SW480 (cell line): ENCODE measurements around the gene DAAM2.
A peak's percentile ranks its signal among the peaks of the same experiment; 100 is the strongest.

Experiments
- DNase-seq: peaks from one replicate; pipeline ENCODE4 v3.0.0-alpha.2; 2016; ENCODE audit warnings: low spot score

DAAM2 gene

GRCh38 chr6:39787322-39787721, 4.9 kb upstream of the DAAM2 start:
- no peak for DNase-seq

- no peak for DNase-seq
These were observed 1.4 kb upstream of the DAAM2 start for GRCh38 chr6:39790772-39791171.

GRCh38 chr6:39791311-39791710, 865 bp upstream of the DAAM2 start:
- DNase-seq = no peak

- no peak for DNase-seq
These were observed 619 bp downstream of the DAAM2 start for GRCh38 chr6:39792540-39793450.

DNA sequence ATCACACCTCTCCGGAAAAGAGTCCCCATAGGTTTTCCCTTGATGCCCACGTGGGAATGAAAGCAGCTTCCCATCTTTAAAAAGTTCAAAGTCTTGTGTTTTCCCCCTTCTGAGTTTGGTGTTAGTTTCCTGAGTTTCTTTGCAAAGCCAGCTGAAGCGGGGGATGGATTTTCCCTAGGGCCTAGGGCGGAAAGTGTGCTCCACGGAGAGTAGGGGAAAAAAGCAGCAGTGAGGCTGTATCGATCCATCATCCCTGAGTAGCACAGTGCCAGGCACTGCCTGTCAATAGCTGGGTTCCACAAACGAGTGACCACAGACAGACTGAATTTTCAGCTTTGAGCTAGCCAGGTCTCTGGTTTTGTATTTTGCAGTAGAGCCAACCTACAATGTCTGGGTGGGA, 1.3 kb downstream of the DAAM2 start:
- DNase-seq = no peak

DNA sequence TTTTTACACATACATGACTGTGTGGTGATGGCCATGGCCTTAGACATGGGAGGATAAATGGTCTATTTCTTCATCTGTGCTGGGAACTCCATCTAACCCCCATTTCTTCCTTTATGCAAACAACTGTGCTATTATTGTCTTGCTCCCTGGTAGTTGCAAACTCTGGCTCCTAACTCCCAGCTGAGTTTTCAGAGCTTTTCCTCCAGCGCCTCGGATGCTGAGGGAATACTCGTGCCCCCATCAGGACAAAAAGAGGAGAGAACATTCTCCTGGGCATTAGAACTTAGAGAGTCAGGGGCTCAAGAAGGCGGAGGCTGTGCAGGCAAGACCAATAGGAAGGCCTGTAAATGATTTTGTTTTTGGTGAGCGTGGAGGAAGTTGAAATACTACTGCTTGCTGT, 2.1 kb downstream of the DAAM2 start:
- no peak for DNase-seq

DNA sequence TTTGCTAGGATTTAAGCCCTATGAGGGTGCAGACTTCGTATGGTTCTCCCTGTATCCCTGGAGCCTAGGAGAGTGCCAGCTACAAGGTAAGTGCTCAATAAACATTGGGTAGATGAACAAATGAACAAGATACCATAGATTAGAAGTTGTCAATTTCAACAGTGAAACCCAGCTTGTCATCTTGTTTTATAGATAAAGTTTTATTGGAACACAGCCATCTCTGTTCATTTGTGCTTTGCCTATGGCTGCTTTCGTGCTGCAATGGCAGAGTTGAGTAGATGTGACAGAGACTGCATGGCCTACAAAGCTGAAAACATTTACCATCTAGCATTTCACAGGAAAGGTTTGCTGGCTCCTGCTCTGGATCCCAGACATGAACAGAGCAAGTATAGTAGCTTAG, 5.6 kb downstream of the DAAM2 start:
- no peak for DNase-seq

GRCh38 chr6:39800034-39801032, 8.2 kb downstream of the DAAM2 start:
- DNase-seq = no peak

DNA sequence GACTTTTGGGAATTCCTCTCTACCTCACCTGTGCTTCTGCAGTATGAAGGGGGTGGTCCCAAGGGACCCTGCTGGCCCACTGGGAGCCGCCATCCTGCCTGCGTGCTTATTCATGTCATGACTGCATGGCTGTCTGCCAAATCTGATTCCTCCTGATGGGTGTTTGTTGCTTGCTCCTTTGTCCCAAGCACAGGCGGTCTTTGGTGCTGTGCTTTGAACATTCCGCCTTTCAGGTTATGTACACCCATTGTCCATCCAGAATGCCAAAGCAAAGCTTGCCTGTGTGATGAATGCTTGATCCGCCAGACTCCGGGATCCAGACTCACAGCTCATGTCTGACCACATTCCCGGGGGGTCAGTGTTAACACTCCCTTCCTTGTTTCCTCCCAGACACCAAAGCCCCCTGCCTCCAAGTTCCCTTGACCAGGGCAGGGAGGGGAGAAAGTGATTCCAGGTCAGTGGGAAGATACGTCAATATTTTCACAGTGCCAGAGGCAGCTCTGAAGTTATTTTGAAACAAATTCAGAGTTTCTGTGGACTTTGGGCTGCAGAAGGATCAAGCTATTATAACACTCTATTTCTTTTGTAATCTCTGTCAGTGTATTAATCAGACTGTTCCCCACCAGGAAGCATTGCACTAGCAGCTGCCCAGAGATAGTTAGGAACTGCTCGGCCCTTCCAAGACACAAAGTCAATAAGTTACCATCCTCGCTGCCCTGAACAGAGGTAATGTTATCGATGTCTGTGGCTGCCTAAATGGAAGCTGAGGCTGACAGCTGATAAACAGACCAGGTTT, 9.5 kb downstream of the DAAM2 start:
- DNase-seq = no peak

- no peak for DNase-seq
These were observed 11.7 kb downstream of the DAAM2 start for GRCh38 chr6:39803872-39804271.

DNA sequence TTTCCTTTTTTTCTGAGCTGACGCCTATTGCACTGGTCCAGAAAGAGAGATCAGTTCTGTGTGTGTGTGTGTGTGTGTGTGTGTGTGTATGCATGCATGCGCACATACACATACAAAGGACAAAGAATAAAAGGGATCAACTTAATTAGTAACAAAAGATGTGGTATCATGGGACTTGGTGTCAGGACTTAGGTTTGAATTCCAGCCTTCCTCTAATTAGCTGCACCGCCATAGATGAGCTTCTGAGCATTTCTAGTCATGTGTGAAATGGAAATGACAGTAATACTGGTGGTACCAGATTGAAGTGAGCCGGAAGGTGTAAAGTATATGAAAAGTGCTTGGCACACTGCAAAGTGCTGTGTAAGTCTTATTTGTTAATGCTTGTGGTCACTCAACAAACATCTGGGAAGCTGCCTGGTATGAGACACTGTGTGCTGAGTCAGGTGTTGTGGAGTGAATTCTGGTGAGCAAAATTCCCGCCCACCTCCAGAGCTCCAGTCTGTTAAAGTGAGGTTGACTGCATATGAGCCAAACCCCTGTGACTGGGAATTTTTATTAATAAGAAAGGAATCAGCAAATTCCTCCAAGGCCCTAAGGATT, 12.4 kb downstream of the DAAM2 start:
- DNase-seq = no peak

DNA sequence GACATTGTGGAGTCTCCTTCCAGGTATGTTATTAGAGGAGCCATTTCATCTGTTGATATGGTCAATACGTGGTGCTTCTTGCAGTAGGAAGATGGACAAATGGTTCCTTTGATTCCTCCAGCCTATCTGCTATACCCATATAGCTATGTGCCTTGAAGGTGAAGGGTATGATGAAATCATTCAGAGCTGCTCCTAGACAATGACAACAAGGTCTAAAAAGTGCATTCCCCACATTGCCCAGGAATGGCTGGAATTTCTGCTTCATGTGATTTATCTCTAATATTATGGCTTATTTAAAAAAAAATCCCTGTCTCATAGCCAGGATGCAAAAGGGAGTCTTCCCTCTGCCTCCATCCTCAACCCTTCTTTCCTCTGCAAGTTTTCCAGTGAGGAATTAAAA, 14.1 kb downstream of the DAAM2 start:
- no peak for DNase-seq

DNA sequence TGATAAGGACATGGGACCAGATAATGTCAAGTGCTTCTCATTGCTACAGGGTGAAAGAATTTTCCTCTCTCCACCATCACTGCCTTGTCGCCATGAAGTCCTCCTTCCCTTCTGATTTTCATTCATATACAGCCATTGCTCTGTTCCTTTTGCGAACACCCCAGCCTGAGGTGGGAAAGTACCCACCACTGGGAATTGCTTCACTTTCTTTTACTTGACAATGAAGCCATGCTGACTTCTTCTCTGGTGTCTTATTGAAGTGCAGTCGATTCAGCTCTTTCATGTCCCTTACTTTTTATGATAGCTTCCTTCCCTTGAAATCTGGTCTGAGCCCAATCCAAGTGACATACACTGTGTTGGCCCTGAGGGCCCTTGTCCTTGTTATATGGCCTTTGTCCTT, 16.2 kb downstream of the DAAM2 start:
- DNase-seq = no peak

DNA sequence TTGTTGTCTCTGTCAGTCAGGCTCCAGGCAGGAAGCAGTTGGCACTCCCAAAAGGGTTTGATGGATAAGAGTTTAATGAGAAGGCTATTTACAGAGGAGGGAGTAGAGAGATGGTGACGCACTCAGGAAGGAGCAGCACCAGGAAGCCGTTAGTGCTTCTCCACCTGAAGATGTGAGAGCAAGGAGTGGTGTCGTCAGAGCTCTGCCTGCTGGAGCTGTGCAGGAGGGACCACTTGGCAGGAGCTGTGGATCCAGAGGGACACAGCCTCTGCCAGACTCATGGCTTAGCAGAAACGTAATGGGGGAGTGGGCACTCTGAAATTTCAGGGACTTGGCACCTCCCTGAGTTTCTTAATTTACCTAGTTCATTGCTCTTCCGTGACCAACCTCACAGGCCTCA, 16.8 kb downstream of the DAAM2 start:
- DNase-seq = no peak

GRCh38 chr6:39811835-39812345, 19.7 kb downstream of the DAAM2 start:
- DNase-seq = no peak

DNA sequence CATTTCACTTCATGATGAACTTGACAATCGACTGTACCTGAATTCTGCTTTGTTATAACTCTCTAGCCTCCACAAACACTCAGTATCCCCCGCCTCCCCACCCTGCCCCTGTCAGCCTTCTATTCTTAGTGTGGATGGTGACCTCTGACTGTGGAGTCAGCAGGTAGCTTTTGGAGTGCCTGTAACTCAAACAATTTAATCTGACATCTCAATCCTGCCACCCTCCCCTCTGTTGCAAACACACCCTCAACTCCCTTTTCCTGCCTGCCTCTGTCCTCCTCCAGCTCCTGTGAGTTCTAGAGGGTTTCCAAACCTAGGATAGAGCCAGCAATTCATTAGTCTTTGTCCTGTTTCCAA, 20.3 kb downstream of the DAAM2 start:
- no peak for DNase-seq

- DNase-seq = peak; percentile 35
These were observed 20.8 kb downstream of the DAAM2 start for GRCh38 chr6:39812853-39813533.

DNA sequence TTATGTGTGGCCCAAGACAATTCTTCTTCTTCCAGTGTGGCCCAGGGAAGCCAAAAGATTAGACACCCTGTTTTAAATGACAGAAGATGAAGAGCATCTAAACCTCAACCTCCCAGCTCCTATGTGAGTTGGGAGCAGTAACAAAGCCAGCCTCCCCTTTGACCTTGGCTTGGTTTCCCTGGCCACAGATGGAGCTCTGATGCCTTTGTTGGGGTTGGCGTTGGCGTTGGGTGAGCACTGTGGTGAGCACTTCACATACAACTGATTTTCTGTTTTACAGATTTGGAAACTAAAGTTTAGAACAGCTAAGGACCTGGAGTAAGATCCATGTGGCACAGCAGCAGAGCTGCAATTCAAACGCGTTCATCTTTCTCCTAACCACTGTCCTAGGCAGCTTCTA, 22.1 kb downstream of the DAAM2 start:
- DNase-seq = no peak

GRCh38 chr6:39815356-39815755, 23.2 kb downstream of the DAAM2 start:
- DNase-seq = no peak

GRCh38 chr6:39816747-39817146, 24.6 kb downstream of the DAAM2 start:
- DNase-seq = no peak

DNA sequence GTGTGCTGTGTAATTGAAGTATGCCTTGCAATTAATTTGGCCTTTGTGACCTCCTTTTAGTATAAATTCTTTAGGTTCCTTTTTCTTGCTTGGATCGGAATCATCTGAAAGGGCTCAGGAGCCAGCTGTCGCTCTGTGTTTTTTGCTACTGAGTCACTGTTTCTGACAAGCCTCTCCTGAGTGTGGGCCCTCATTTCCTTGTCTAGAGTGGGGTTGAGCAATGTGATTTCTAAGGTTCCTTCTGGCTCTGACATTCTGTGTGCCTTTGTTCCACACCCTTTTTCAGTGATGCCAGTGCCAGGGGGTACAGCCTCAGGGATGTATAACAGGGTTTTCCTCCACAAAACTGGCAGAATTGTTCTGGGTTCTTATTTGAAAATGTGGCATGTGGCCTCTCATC, 26.5 kb downstream of the DAAM2 start:
- no peak for DNase-seq
